H1 (cell line): ENCODE data around the gene RPS6KC1.

Experiments used
- ASH2L ChIP-seq: fragments of 200-600, 300-600 bp; sonication (generic); IDR thresholded peaks from one replicate; pipeline ENCODE4 v1.7.1; 2017; ENCODE audit warnings: low read length
- CTCF ChIP-seq, 3 experiments: IDR thresholded peaks; 1 replicate in 2 of 3; 2 replicates in 1 of 3; pipeline versions ENCODE4 v1.5.1 to v1.6.1; 2011; ENCODE audit warnings: low read length in 3 of 3, mild to moderate bottlenecking in 3 of 3, inconsistent platforms in 2 of 3, low read depth in 1 of 3, moderate library complexity in 1 of 3; ENCODE audit not compliant: insufficient read depth in 1 of 3; ENCODE audit errors: control extremely low read depth in 1 of 3
- EZH2 ChIP-seq: fragments of 200-600 bp; sonication (generic); IDR thresholded peaks from 2 replicates; pipeline ENCODE4 v1.7.1; 2012; ENCODE audit warnings: low read depth, mild to moderate bottlenecking, moderate library complexity, low read length, inconsistent platforms; ENCODE audit not compliant: severe bottlenecking
- GABPA ChIP-seq: IDR thresholded peaks from 2 replicates; pipeline ENCODE4 v1.6.1; 2011; ENCODE audit warnings: mild to moderate bottlenecking, low read length, moderate library complexity, borderline replicate concordance; ENCODE audit not compliant: insufficient read depth
- GTF2F1 ChIP-seq: IDR thresholded peaks from 2 replicates; pipeline ENCODE4 v1.6.1; 2012; ENCODE audit warnings: low read depth, low read length, improper control_type of control experiment, borderline replicate concordance
- RAD21 ChIP-seq, 2 experiments: IDR thresholded peaks in 1 of 2; conservative IDR thresholded peaks in 1 of 2; 2 replicates each; pipeline ENCODE4 v1.6.1; 2011; ENCODE audit warnings: low read depth in 2 of 2, low read length in 2 of 2, improper control_type of control experiment in 1 of 2, inconsistent platforms in 1 of 2, mild to moderate bottlenecking in 1 of 2, moderate library complexity in 1 of 2
- RBBP5 ChIP-seq: IDR thresholded peaks from 2 replicates; pipeline ENCODE4 v1.7.1; 2012; ENCODE audit warnings: low read depth, mild to moderate bottlenecking, inconsistent platforms, low read length, moderate library complexity, borderline replicate concordance
- RNF2 ChIP-seq: fragments of 200-900, 300-1000 bp; sonication (generic); IDR thresholded peaks from 2 replicates; pipeline ENCODE4 v1.7.1; 2016; ENCODE audit warnings: borderline replicate concordance, low read depth, mild to moderate bottlenecking, antibody characterized with exemption, low read length; ENCODE audit not compliant: poor library complexity, severe bottlenecking; ENCODE audit errors: missing control alignments
- SP1 ChIP-seq: IDR thresholded peaks from 2 replicates; pipeline ENCODE4 v1.6.1; 2011; ENCODE audit warnings: low read depth, low read length

GRCh38 chr1:213242883-213243282 lies 191.8 kb downstream of the RPS6KC1 start:
- TF ChIP-seq RNF2: no peak
- TF ChIP-seq ASH2L: no peak
- TF ChIP-seq CTCF (IDR thresholded peaks at IDR 0.05; ENCODE audit: control extremely low read depth in 1 of 3, insufficient read depth in 1 of 3, low read depth in 1 of 3, low read length in 3 of 3): no peak
- no peak for TF ChIP-seq GABPA
- TF ChIP-seq EZH2: no peak
- no peak for TF ChIP-seq RBBP5
- TF ChIP-seq RAD21 (IDR thresholded peaks at IDR 0.05 in 1 of 2, conservative IDR thresholded peaks at IDR 0.05 in 1 of 2; ENCODE audit: low read depth in 2 of 2, low read length in 2 of 2): no peak
- TF ChIP-seq SP1: no peak
- TF ChIP-seq GTF2F1: no peak
